IMR-90 (cell line): ENCODE measurements around the gene COPS9. TPM values are rescaled to one million over a fixed set of nuclear protein-coding genes. Genes with fewer than 3 reads are reported as not detected.

Source experiments
- ATAC-seq: fragments of 200-7000 bp; cut with Tn5 transposase; 2 replicates; pipeline ENCODE4 v1.9.1; 2020; ENCODE audit warnings: low read depth, mild to moderate bottlenecking, moderate library complexity
- BruUV-seq: library from RNA; stranded (reverse); fragments of 400-500 nt; replicated peaks from 2 replicates; lab custom pipeline; 2021; lab: Mats Ljungman, UMichigan
- CTCF ChIA-PET: fragments of 300-600 bp; formaldehyde crosslinking; extraction: SDS; loops from one replicate; lab custom pipeline; 2021; ENCODE audit warnings: antibody characterized with exemption; lab: Yijun Ruan, JAX
- POLR2A ChIA-PET: fragments of 300-600 bp; sonication (Branson Sonifier 250); formaldehyde crosslinking; loops from one replicate; lab custom pipeline; 2022; ENCODE audit warnings: antibody characterized with exemption; ENCODE audit not compliant: unreplicated experiment; lab: Charles Lee
- DNase-seq: peaks from one replicate; pipeline ENCODE4 v3.0.0; 2013
- H2AFZ ChIP-seq: replicated peaks from 2 replicates; pipeline ENCODE3; 2013; ENCODE audit warnings: low read length, mild to moderate bottlenecking; ENCODE audit not compliant: poor library complexity
- H2AK5ac ChIP-seq: 2 replicates; pipeline ENCODE4 v1.6.1; 2013; ENCODE audit warnings: low read depth, low read length, inconsistent platforms
- H2AK9ac ChIP-seq: replicated peaks from 2 replicates; pipeline ENCODE3; 2013; ENCODE audit warnings: mild to moderate bottlenecking, low read depth, low read length, moderate library complexity; ENCODE audit not compliant: poor library complexity
- H2BK120ac ChIP-seq: 2 replicates; pipeline ENCODE4 v1.6.1; 2013; ENCODE audit warnings: low read depth, low read length, inconsistent platforms
- H2BK15ac ChIP-seq: 3 replicates; pipeline ENCODE4 v1.6.1; 2013; ENCODE audit warnings: low read depth, low read length, inconsistent platforms
- H2BK20ac ChIP-seq: 2 replicates; pipeline ENCODE4 v1.6.1; 2013; ENCODE audit warnings: low read depth, mild to moderate bottlenecking, inconsistent platforms, low read length, moderate library complexity
- H2BK5ac ChIP-seq: 2 replicates; pipeline ENCODE4 v1.6.1; 2013; ENCODE audit warnings: mild to moderate bottlenecking, low read depth, low read length, inconsistent platforms; ENCODE audit not compliant: poor library complexity, severe bottlenecking
- H3K14ac ChIP-seq: replicated peaks from 2 replicates; pipeline ENCODE4 v1.6.1; 2013; ENCODE audit warnings: low read depth, low read length, inconsistent platforms
- H3K18ac ChIP-seq: 2 replicates; pipeline ENCODE4 v1.6.1; 2013; ENCODE audit warnings: low read depth, low read length, control low read depth
- H3K23ac ChIP-seq: 2 replicates; pipeline ENCODE4 v1.6.1; 2013; ENCODE audit warnings: low read depth, low read length, inconsistent platforms
- H3K27ac ChIP-seq: 2 replicates; pipeline ENCODE4 v1.5.1; 2013; ENCODE audit warnings: mild to moderate bottlenecking, control low read depth, low read length; ENCODE audit not compliant: insufficient read depth
- H3K27me3 ChIP-seq: 2 replicates; pipeline ENCODE4 v1.6.1; 2013; ENCODE audit warnings: low read length; ENCODE audit not compliant: control insufficient read depth, insufficient read depth
- H3K36me3 ChIP-seq: 2 replicates; pipeline ENCODE4 v1.6.1; 2013; ENCODE audit warnings: low read length, mixed read lengths; ENCODE audit not compliant: control insufficient read depth, insufficient read depth
- H3K4ac ChIP-seq: 2 replicates; pipeline ENCODE4 v1.6.1; 2013; ENCODE audit warnings: low read depth, low read length, inconsistent platforms
- H3K4me1 ChIP-seq: 2 replicates; pipeline ENCODE4 v1.6.1; 2013; ENCODE audit warnings: low read length, mixed read lengths; ENCODE audit not compliant: control insufficient read depth, insufficient read depth
- H3K4me2 ChIP-seq: 2 replicates; pipeline ENCODE4 v1.6.1; 2013; ENCODE audit warnings: low read depth, mild to moderate bottlenecking, control low read depth, low read length, moderate library complexity
- H3K4me3 ChIP-seq: 2 replicates; pipeline ENCODE4 v1.5.1; 2013; ENCODE audit warnings: low read depth, mild to moderate bottlenecking, control low read depth, low read length, moderate library complexity; ENCODE audit not compliant: insufficient read depth
- H3K56ac ChIP-seq: 2 replicates; pipeline ENCODE4 v1.6.1; 2013; ENCODE audit warnings: low read length, inconsistent platforms; ENCODE audit not compliant: insufficient read depth; ENCODE audit errors: extremely low read depth
- H3K79me1 ChIP-seq, 2 experiments: 2 replicates each; pipeline ENCODE4 v1.6.1; 2013; ENCODE audit warnings: low read length in 2 of 2, inconsistent platforms in 1 of 2, low read depth in 1 of 2
- H3K9ac ChIP-seq: 2 replicates; pipeline ENCODE4 v1.6.1; 2013; ENCODE audit warnings: low read depth, low read length, control low read depth
- H3K9me1 ChIP-seq: 2 replicates; pipeline ENCODE4 v1.6.1; 2013; ENCODE audit warnings: low read length, inconsistent platforms; ENCODE audit not compliant: insufficient read depth
- H3K9me3 ChIP-seq: 2 replicates; pipeline ENCODE4 v1.6.1; 2013; ENCODE audit warnings: low read length; ENCODE audit not compliant: control insufficient read depth, insufficient read depth
- H4K20me1 ChIP-seq: 2 replicates; pipeline ENCODE4 v1.6.1; 2013; ENCODE audit warnings: low read length, inconsistent platforms; ENCODE audit not compliant: insufficient read depth
- H4K5ac ChIP-seq: 2 replicates; pipeline ENCODE4 v1.6.1; 2013; ENCODE audit warnings: mild to moderate bottlenecking, low read depth, low read length, control low read depth
- H4K8ac ChIP-seq, 2 experiments: 2 replicates each; pipeline ENCODE4 v1.6.1; 2013; ENCODE audit warnings: low read depth in 2 of 2, low read length in 2 of 2, control low read depth in 1 of 2, inconsistent platforms in 1 of 2
- H4K91ac ChIP-seq: 2 replicates; pipeline ENCODE4 v1.6.1; 2013; ENCODE audit warnings: low read depth, low read length, inconsistent platforms; ENCODE audit not compliant: insufficient read depth
- BHLHE40 ChIP-seq: fragments of 150-350 bp; IDR thresholded peaks from 2 replicates; pipeline ENCODE4 v1.6.1; 2016; ENCODE audit warnings: mild to moderate bottlenecking, low read depth, low read length
- CHD1 ChIP-seq: IDR thresholded peaks from 2 replicates; pipeline ENCODE4 v1.6.1; 2012; ENCODE audit warnings: low read depth, low read length, improper control_type of control experiment
- MAFK ChIP-seq: IDR thresholded peaks from 2 replicates; pipeline ENCODE4 v1.6.1; 2012; ENCODE audit warnings: low read depth, low read length, improper control_type of control experiment
- MAZ ChIP-seq: IDR thresholded peaks from 2 replicates; pipeline ENCODE4 v1.6.1; 2012; ENCODE audit warnings: low read depth, mild to moderate bottlenecking, low read length, improper control_type of control experiment, moderate library complexity, borderline replicate concordance
- MXI1 ChIP-seq: IDR thresholded peaks from 2 replicates; pipeline ENCODE4 v1.6.1; 2012; ENCODE audit warnings: low read depth, mild to moderate bottlenecking, low read length, moderate library complexity, borderline replicate concordance
- NFE2L2 ChIP-seq: fragments of 150-350 bp; IDR thresholded peaks from 2 replicates; pipeline ENCODE4 v1.6.1; 2016; ENCODE audit warnings: low read depth, mild to moderate bottlenecking, low read length
- RAD21 ChIP-seq: IDR thresholded peaks from 2 replicates; pipeline ENCODE4 v1.6.1; 2012; ENCODE audit warnings: low read length, improper control_type of control experiment
- RCOR1 ChIP-seq: IDR thresholded peaks from 2 replicates; pipeline ENCODE4 v1.6.1; 2012; ENCODE audit warnings: mild to moderate bottlenecking, low read length, improper control_type of control experiment; ENCODE audit not compliant: insufficient replicate concordance
- SMC3 ChIP-seq: fragments of 150-350 bp; IDR thresholded peaks from 2 replicates; pipeline ENCODE4 v1.6.1; 2016; ENCODE audit warnings: low read depth, mild to moderate bottlenecking, antibody characterized with exemption, low read length, moderate library complexity
- WGBS, 2 experiments: methylation state at CpG; one replicate each; pipeline versions ENCODE4 v1.1.5 to v1.1.7; 2013; ENCODE audit warnings: missing lambda C conversion rate in 2 of 2; ENCODE audit not compliant: insufficient read length in 1 of 2; ENCODE audit errors: extremely low coverage in 2 of 2; 5-methylcytosine and 5-hydroxymethylcytosine counted together
- dilution Hi-C: fragments of 300-500 bp; cut with HindIII; formaldehyde crosslinking; loops from one replicate; pipeline ENCODE4 v1.14.3; 2018; ENCODE audit warnings: low sequenced_read_pairs; ENCODE audit not compliant: unreplicated experiment
- in situ Hi-C: fragments of 300-500 bp; cut with MboI; formaldehyde crosslinking; loops from 3 replicates; pipeline ENCODE4 v1.14.3; 2019; ENCODE audit warnings: low sequenced_read_pairs, inconsistent platforms, mixed read lengths
- intact Hi-C: fragments of 100-400 bp; cut with micrococcal nuclease; formaldehyde crosslinking; loops from 2 replicates; pipeline ENCODE4 v1.10.0; 2022
- polyA plus RNA-seq, 3 experiments: library from polyadenylated mRNA; depleted of rRNA; stranded (reverse); fragments of >200 nt; gene quantifications; 2 replicates each; pipeline ENCODE4 v1.2.3, GENCODE V29; 2012; ENCODE audit warnings: low replicate concordance in 1 of 3
- total RNA-seq: library from RNA; depleted of rRNA; stranded (reverse); fragments of >200 nt; gene quantifications from 2 replicates; pipeline ENCODE4 v1.2.3, GENCODE V29; 2012
- TF ChIP-seq, protein P1 (sequence below): fragments of 150-350 bp; IDR thresholded peaks from 2 replicates; pipeline ENCODE4 v1.6.1; 2016; ENCODE audit warnings: low read depth, mild to moderate bottlenecking, low read length, moderate library complexity, borderline replicate concordance
- TF ChIP-seq, protein P2 (sequence below): fragments of 150-350 bp; IDR thresholded peaks from 2 replicates; pipeline ENCODE4 v1.6.1; 2017; ENCODE audit warnings: mild to moderate bottlenecking, antibody characterized with exemption, low read length, low read depth

The COPS9 gene
- total and polyA plus RNA-seq, 2 of the 4 experiments (the other 2 are of a cell fraction), result 85.9 to 309 TPM

DNA sequence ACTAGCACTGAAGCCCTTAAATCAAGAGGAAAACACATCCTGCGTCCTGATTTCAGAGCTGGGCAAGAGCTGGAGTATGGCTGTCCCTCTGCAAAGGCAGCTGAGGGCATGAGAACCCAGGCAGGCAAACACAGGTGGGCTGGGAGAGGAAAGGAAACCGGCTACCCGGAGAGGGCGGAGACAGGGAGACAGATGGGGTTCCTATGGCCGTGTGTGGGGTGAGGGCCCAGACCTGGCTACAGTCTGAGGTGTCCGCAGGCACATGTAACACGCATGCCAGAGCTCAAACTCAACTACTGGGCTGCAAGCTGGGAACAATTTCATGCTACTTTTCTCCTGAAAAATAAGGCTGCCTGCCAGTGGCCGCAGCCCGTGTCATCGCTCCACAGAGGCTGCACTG, 2.7 kb downstream of the COPS9 start:
- no peak overlapping the region for H2BK20ac ChIP-seq
- H3K27ac ChIP-seq, result no peak overlapping the region
- no peak overlapping the region for H3K4me2 ChIP-seq
- H3K4me3 ChIP-seq, result no peak overlapping the region
- no peak overlapping the region for H2BK15ac ChIP-seq
- H3K9ac ChIP-seq, result no peak overlapping the region
- intact Hi-C loops (no loop called here), in situ Hi-C loops (loop anchor here (25.0 kb wide), 1 partner anchor 1096 kb away; no protein-coding TSS in a partner anchor), dilution Hi-C loops (no loop called here)
- DNase-seq, result no peak
- H3K56ac ChIP-seq, result no peak overlapping the region
- no peaks in the 10 kb centered on the region for H3K9me1 ChIP-seq
- no peak overlapping the region for H4K91ac ChIP-seq
- no peak overlapping the region for H3K18ac ChIP-seq
- H2AK9ac ChIP-seq, result no peak overlapping the region
- no peak overlapping the region for H2AK5ac ChIP-seq
- no peak overlapping the region for H4K5ac ChIP-seq
- H2BK5ac ChIP-seq, result no peak overlapping the region
- ATAC-seq, result no peak
- no peaks in the 10 kb centered on the region for H3K9me3 ChIP-seq
- peaks cover 9% of the 10 kb centered on the region for H3K4me1 ChIP-seq
- peaks cover 41% of the 10 kb centered on the region for H3K36me3 ChIP-seq
- H3K4ac ChIP-seq, result no peak overlapping the region
- peaks cover 0 to 30% of the 10 kb centered on the region in 2 experiments; a peak in 3 of 4 replicates for H3K79me1 ChIP-seq
- no peak overlapping the region for H3K23ac ChIP-seq
- TF ChIP-seq RCOR1, result no peak
- TF ChIP-seq, protein P1, sequence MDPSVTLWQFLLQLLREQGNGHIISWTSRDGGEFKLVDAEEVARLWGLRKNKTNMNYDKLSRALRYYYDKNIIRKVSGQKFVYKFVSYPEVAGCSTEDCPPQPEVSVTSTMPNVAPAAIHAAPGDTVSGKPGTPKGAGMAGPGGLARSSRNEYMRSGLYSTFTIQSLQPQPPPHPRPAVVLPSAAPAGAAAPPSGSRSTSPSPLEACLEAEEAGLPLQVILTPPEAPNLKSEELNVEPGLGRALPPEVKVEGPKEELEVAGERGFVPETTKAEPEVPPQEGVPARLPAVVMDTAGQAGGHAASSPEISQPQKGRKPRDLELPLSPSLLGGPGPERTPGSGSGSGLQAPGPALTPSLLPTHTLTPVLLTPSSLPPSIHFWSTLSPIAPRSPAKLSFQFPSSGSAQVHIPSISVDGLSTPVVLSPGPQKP, result no peak
- TF ChIP-seq, protein P2, sequence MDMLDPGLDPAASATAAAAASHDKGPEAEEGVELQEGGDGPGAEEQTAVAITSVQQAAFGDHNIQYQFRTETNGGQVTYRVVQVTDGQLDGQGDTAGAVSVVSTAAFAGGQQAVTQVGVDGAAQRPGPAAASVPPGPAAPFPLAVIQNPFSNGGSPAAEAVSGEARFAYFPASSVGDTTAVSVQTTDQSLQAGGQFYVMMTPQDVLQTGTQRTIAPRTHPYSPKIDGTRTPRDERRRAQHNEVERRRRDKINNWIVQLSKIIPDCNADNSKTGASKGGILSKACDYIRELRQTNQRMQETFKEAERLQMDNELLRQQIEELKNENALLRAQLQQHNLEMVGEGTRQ, result no peak
- TF ChIP-seq MXI1, result no peak
- TF ChIP-seq MAFK, result no peak
- TF ChIP-seq MAZ, result no peak
- TF ChIP-seq SMC3, result no peak
- no peak for TF ChIP-seq BHLHE40
- TF ChIP-seq RAD21, result no peak
- TF ChIP-seq NFE2L2, result no peak
- TF ChIP-seq CHD1, result no peak
- peaks cover 14% of the 10 kb centered on the region; the same call in 1 of the 2 replicates for H4K20me1 ChIP-seq
- BruUV-seq, result no TSS peak
- H4K8ac ChIP-seq, result no peak overlapping the region
- WGBS, 2 experiments, result 100% methylated on average over 4 of the region's 10 CpGs; no CpG with 5 or more reads in 1 of the 2 experiments
- CTCF ChIA-PET, result no interaction called here
- H2AFZ ChIP-seq, result no peak overlapping the region
- POLR2A ChIA-PET, result no interaction called here
- H2BK120ac ChIP-seq, result no peak overlapping the region
- no peaks in the 10 kb centered on the region for H3K27me3 ChIP-seq
- no peak overlapping the region for H3K14ac ChIP-seq
